OCI-LY1 (cell line): ENCODE results near the gene CLEC9A.

Experiments
- EZH2 ChIP-seq: fragments of 200-600 bp; sonication (generic), shearing (Covaris generic); IDR thresholded peaks from 2 replicates; pipeline ENCODE4 v1.8.0; 2017; ENCODE audit warnings: borderline replicate concordance, mixed run types, mild to moderate bottlenecking, antibody characterized with exemption, low read length, moderate library complexity, mixed read lengths
- TF ChIP-seq, protein P1 (sequence below): fragments of 200-600 bp; sonication (generic), shearing (Covaris generic); IDR thresholded peaks from 2 replicates; pipeline ENCODE4 v1.5.1; 2017; ENCODE audit warnings: mild to moderate bottlenecking, antibody characterized with exemption, low read length, moderate library complexity, mixed read lengths

GRCh38 chr12:10048526-10048925 is 18.0 kb downstream of the CLEC9A start:
- TF ChIP-seq, protein P1, sequence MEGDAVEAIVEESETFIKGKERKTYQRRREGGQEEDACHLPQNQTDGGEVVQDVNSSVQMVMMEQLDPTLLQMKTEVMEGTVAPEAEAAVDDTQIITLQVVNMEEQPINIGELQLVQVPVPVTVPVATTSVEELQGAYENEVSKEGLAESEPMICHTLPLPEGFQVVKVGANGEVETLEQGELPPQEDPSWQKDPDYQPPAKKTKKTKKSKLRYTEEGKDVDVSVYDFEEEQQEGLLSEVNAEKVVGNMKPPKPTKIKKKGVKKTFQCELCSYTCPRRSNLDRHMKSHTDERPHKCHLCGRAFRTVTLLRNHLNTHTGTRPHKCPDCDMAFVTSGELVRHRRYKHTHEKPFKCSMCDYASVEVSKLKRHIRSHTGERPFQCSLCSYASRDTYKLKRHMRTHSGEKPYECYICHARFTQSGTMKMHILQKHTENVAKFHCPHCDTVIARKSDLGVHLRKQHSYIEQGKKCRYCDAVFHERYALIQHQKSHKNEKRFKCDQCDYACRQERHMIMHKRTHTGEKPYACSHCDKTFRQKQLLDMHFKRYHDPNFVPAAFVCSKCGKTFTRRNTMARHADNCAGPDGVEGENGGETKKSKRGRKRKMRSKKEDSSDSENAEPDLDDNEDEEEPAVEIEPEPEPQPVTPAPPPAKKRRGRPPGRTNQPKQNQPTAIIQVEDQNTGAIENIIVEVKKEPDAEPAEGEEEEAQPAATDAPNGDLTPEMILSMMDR: no peak
- TF ChIP-seq EZH2: no peak
